ENCODE data around the gene PIK3CD. TPM values are rescaled to one million over a fixed set of nuclear protein-coding genes. Genes with fewer than 3 reads are reported as not detected.
"Not testable (repeated sequence)": the region's sequence is repeated elsewhere in the genome, so short reads cannot be mapped to it uniquely, and the experiment has no call there.

The PIK3CD gene
- total RNA-seq, 1 experiment from 2014 or later: 4.5 TPM

DNA sequence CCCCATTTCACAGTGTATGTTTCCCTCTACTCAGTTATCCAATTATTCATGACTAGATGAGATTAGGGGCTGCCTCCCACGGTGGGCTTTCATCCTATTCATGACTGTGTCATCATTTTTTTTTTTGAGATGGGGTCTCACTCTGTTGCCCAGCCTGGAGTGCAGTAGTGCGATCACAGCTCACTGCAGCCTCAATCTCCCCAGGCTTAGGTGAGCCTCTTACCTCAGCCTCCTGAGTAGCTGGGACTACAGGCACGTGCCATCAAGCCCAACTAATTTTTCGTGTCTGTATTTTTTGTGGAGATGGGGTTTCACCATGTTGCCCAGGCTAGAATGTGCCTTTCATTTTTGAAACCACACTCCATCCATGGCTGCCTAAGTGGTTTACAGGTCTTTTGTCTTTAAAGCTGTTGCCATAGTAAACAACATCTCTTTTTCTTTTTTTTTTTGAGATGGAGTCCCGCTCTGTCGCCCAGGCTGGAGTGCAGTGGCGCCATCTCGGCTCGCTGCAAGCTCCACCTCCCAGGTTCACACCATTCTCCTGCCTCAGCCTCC is 60.0 kb downstream of the PIK3CD start:
- Histone ChIP-seq H4K20me1 (ENCODE audit: low read length) (no peaks in the 10 kb centered on the region), H3K9me3 (ENCODE audit: low read length) (no peaks in the 10 kb centered on the region), H3K36me3 (ENCODE audit: low read depth, low read length) (no peaks in the 10 kb centered on the region), H3K79me2 (ENCODE audit: low read length) (no peaks in the 10 kb centered on the region), H3K4me3 (ENCODE audit: low read length) (no peak overlapping the region), H3K4me2 (ENCODE audit: low read length) (no peak overlapping the region), H3K9me2 (replicated peaks; ENCODE audit: low read length) (no peaks in the 10 kb centered on the region), H3K9ac (ENCODE audit: low read length) (no peak overlapping the region), H3K27ac (ENCODE audit: low read length) (no peak overlapping the region), H2AFZ (ENCODE audit: low read length) (no peak overlapping the region), H3K4me1 (ENCODE audit: insufficient read depth, low read length) (no peaks in the 10 kb centered on the region), H3F3A (ENCODE audit: low read length, unreplicated experiment) (no peaks in the 10 kb centered on the region), H3K27me3 (ENCODE audit: low read length) (no peaks in the 10 kb centered on the region)
- DNase-seq (no peak), ATAC-seq (no peak)
- intact Hi-C loops (cut with micrococcal nuclease): no loop called here
- TF ChIP-seq EZH2phosphoT487 (IDR thresholded peaks at IDR 0.05; ENCODE audit: borderline replicate concordance, low read length) (no peak), EZH2 (IDR thresholded peaks at IDR 0.05; ENCODE audit: low read length, unreplicated experiment) (no peak)
- TF ChIP-seq, protein P1, sequence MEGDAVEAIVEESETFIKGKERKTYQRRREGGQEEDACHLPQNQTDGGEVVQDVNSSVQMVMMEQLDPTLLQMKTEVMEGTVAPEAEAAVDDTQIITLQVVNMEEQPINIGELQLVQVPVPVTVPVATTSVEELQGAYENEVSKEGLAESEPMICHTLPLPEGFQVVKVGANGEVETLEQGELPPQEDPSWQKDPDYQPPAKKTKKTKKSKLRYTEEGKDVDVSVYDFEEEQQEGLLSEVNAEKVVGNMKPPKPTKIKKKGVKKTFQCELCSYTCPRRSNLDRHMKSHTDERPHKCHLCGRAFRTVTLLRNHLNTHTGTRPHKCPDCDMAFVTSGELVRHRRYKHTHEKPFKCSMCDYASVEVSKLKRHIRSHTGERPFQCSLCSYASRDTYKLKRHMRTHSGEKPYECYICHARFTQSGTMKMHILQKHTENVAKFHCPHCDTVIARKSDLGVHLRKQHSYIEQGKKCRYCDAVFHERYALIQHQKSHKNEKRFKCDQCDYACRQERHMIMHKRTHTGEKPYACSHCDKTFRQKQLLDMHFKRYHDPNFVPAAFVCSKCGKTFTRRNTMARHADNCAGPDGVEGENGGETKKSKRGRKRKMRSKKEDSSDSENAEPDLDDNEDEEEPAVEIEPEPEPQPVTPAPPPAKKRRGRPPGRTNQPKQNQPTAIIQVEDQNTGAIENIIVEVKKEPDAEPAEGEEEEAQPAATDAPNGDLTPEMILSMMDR (conservative IDR thresholded peaks at IDR 0.05; ENCODE audit: low read depth, low read length): no peak
- CTCF ChIA-PET: no interaction called here
- POLR2A ChIA-PET (ENCODE audit: unreplicated experiment): no interaction called here
- no TSS peak for BruUV-seq (replicated peaks)

DNA sequence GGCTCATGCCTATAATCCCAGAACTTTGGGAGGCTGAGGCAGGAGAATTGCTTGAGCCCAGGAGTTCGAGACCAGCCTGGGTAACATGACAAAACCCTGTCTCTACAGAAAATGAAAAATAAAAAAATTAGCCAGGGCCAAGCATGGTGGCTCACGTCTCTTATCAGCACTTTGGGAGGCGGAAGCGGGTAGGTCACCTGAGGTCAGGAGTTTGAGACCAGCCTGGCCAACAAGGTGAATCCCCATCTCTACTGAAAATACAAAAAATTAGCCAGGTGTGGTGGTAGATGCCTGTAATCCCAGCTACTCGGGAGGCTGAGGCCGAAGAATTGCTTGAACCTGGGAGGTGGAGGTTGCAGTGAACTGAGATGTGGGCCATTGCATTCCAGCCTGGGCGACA is 61.2 kb downstream of the PIK3CD start:
- H4K20me1 ChIP-seq (ENCODE audit: low read length); H3K79me2 ChIP-seq (ENCODE audit: low read length); H3K9me3 ChIP-seq (ENCODE audit: low read length); H3K27me3 ChIP-seq (ENCODE audit: low read length); ATAC-seq; H3K36me3 ChIP-seq (ENCODE audit: low read depth, low read length); H3K27ac ChIP-seq (ENCODE audit: low read length); H3K4me3 ChIP-seq (ENCODE audit: low read length); H3K4me1 ChIP-seq (ENCODE audit: insufficient read depth, low read length); POLR2A ChIA-PET (ENCODE audit: unreplicated experiment); DNase-seq; BruUV-seq (replicated peaks); CTCF ChIA-PET; H3F3A ChIP-seq (ENCODE audit: low read length, unreplicated experiment); H3K4me2 ChIP-seq (ENCODE audit: low read length); H3K9me2 ChIP-seq (replicated peaks; ENCODE audit: low read length); H3K9ac ChIP-seq (ENCODE audit: low read length); intact Hi-C loops (cut with micrococcal nuclease); H2AFZ ChIP-seq (ENCODE audit: low read length): not testable (repeated sequence)

DNA sequence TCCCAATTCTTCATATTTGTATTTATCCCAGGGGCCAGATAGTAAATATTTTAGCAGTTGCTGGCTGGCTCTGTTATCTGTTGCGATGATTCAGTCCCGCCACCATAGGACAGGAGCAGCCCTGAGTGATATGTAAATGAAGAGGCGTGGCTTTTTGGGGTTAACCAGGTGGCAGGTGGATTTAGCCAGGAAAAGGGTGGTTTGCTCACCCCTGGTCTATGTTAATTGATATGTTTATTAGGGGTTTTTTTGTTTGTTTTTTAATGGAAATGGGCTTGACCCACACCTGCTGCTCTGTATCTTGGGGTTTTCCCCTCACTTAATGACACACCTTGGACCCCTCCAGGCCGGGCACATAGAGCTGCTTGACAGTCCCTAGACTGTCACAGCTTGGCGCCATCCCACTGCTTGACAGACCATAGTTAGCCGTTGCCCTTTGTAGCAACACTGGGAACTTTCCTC is 62.8 kb downstream of the PIK3CD start:
- CTCF ChIA-PET: no interaction called here
- no peaks in the 10 kb centered on the region for H3K9me2 ChIP-seq (replicated peaks; ENCODE audit: low read length)

More for the DNA sequence above, 62.8 kb downstream of the PIK3CD start:
- Histone ChIP-seq H3K27me3 (ENCODE audit: low read length) (no peaks in the 10 kb centered on the region), H3K9ac (ENCODE audit: low read length) (no peak overlapping the region), H4K20me1 (ENCODE audit: low read length) (no peaks in the 10 kb centered on the region), H3K9me3 (ENCODE audit: low read length) (no peaks in the 10 kb centered on the region), H3F3A (ENCODE audit: low read length, unreplicated experiment) (no peaks in the 10 kb centered on the region), H3K4me3 (ENCODE audit: low read length) (no peak overlapping the region), H3K4me2 (ENCODE audit: low read length) (no peak overlapping the region), H2AFZ (ENCODE audit: low read length) (no peak overlapping the region), H3K4me1 (ENCODE audit: insufficient read depth, low read length) (peaks cover 13% of the 10 kb centered on the region), H3K79me2 (ENCODE audit: low read length) (no peaks in the 10 kb centered on the region), H3K27ac (ENCODE audit: low read length) (no peak overlapping the region), H3K36me3 (ENCODE audit: low read depth, low read length) (no peaks in the 10 kb centered on the region)
- intact Hi-C loops (cut with micrococcal nuclease): no loop called here
- no peak for ATAC-seq
- POLR2A ChIA-PET (ENCODE audit: unreplicated experiment): no interaction called here
- BruUV-seq (replicated peaks): no TSS peak
- DNase-seq: no peak
- TF ChIP-seq EZH2 (IDR thresholded peaks at IDR 0.05; ENCODE audit: low read length, unreplicated experiment) (no peak), EZH2phosphoT487 (IDR thresholded peaks at IDR 0.05; ENCODE audit: borderline replicate concordance, low read length) (no peak)
- TF ChIP-seq, protein P1 (conservative IDR thresholded peaks at IDR 0.05; ENCODE audit: low read depth, low read length): no peak
